DMS79 (cell line): ENCODE measurements around the gene HTR6.
"Not testable (repeated sequence)": the region's sequence is repeated elsewhere in the genome, so short reads cannot be mapped to it uniquely, and the experiment has no call there.

Experiments used
- DNase-seq: peaks from one replicate; lab custom pipeline; 2025; lab: John Stamatoyannopoulos, UW

The HTR6 gene

GRCh38 chr1:19664453-19665185, at the start of gene HTR6:
TSS of gene HTR6 (plus strand) at chr1:19664875. CDS start at chr1:19665754, 879 bp downstream.
- DNase-seq: no peak

- no peak for DNase-seq
Observed at GRCh38 chr1:19615438-19615837, 49.2 kb upstream of the HTR6 start.

- no peak for DNase-seq
Observed at GRCh38 chr1:19616489-19616888, 48.2 kb upstream of the HTR6 start.

GRCh38 chr1:19617376-19617775, 47.3 kb upstream of the HTR6 start:
- no peak for DNase-seq

- no peak for DNase-seq
Observed at GRCh38 chr1:19618428-19618827, 46.2 kb upstream of the HTR6 start.

- DNase-seq: no peak
Observed at GRCh38 chr1:19619697-19620384, 44.8 kb upstream of the HTR6 start.

- no peak for DNase-seq
Observed at GRCh38 chr1:19620786-19621185, 43.9 kb upstream of the HTR6 start.

- DNase-seq: no peak
Observed at GRCh38 chr1:19621274-19621950, 43.3 kb upstream of the HTR6 start.

GRCh38 chr1:19622204-19622603, 42.5 kb upstream of the HTR6 start:
- DNase-seq: no peak

GRCh38 chr1:19623523-19623922, 41.2 kb upstream of the HTR6 start:
- DNase-seq: no peak

GRCh38 chr1:19625291-19625937, 39.3 kb upstream of the HTR6 start:
- no peak for DNase-seq

- DNase-seq: no peak
Observed at GRCh38 chr1:19628879-19629278, 35.8 kb upstream of the HTR6 start.

GRCh38 chr1:19629357-19629756, 35.3 kb upstream of the HTR6 start:
- no peak for DNase-seq

- DNase-seq: not testable (repeated sequence)
Observed at GRCh38 chr1:19630192-19630591, 34.5 kb upstream of the HTR6 start.

GRCh38 chr1:19630720-19631395, 33.8 kb upstream of the HTR6 start:
- no peak for DNase-seq

GRCh38 chr1:19632211-19632610, 32.5 kb upstream of the HTR6 start:
- no peak for DNase-seq

GRCh38 chr1:19633106-19633505, 31.6 kb upstream of the HTR6 start:
- no peak for DNase-seq

GRCh38 chr1:19635064-19635463, 29.6 kb upstream of the HTR6 start:
- DNase-seq: not testable (repeated sequence)

GRCh38 chr1:19635646-19636045, 29.0 kb upstream of the HTR6 start:
- DNase-seq: no peak

GRCh38 chr1:19636065-19636464, 28.6 kb upstream of the HTR6 start:
- no peak for DNase-seq

GRCh38 chr1:19636749-19637148, 27.9 kb upstream of the HTR6 start:
- not testable (repeated sequence) for DNase-seq

- DNase-seq: no peak
Observed at GRCh38 chr1:19637606-19638005, 27.1 kb upstream of the HTR6 start.
